ENCODE measurements around the gene PPP2R5A. TPM values are rescaled to one million over a fixed set of nuclear protein-coding genes. Genes with fewer than 3 reads are reported as not detected.
A peak's percentile ranks its signal among the peaks of the same experiment; 100 is the strongest.

PPP2R5A gene
- total RNA-seq, 3 donors from 2014 or later: 48.5 to 85.5 (median 57.4) TPM

- intact Hi-C loops (cut with DNase I; ENCODE audit: low total_unique reads): no loop called here
Observed at GRCh38 chr1:212289262-212290077, 4.3 kb downstream of the PPP2R5A start.

GRCh38 chr1:212290608-212291007, 5.4 kb downstream of the PPP2R5A start:
- no peak for TF ChIP-seq POLR2A (IDR thresholded peaks at IDR 0.05)
- no peak for TF ChIP-seq CTCF (IDR thresholded peaks at IDR 0.05)
- TF ChIP-seq POLR2AphosphoS5 (IDR thresholded peaks at IDR 0.05): no peak
- Histone ChIP-seq H3K27me3 (no peaks in the 10 kb centered on the region), H3K36me3 (no peaks in the 10 kb centered on the region), H3K4me3 (no peak overlapping the region), H3K27ac (peak overlapping the region in 1 of 2 donors; percentile 37), H3K4me1 (peaks cover 3 to 11% of the 10 kb centered on the region in 2 donors), H3K9me3 (no peaks in the 10 kb centered on the region)
- DNase-seq (ENCODE audit: low spot score in 2 of 2): no peak
- intact Hi-C loops (cut with DNase I; ENCODE audit: low total_unique reads): no loop called here

More at GRCh38 chr1:212289262-212290077, 4.3 kb downstream of the PPP2R5A start:
- Histone ChIP-seq H3K27ac (peak overlapping the region in 1 of 2 donors; percentile 37), H3K4me1 (peaks cover 3 to 11% of the 10 kb centered on the region in 2 donors), H3K4me3 (no peak overlapping the region), H3K36me3 (no peaks in the 10 kb centered on the region), H3K27me3 (no peaks in the 10 kb centered on the region), H3K9me3 (no peaks in the 10 kb centered on the region)
- TF ChIP-seq CTCF (IDR thresholded peaks at IDR 0.05): no peak
- TF ChIP-seq POLR2A (IDR thresholded peaks at IDR 0.05): no peak
- no peak for TF ChIP-seq POLR2AphosphoS5 (IDR thresholded peaks at IDR 0.05)
- no peak for DNase-seq (ENCODE audit: low spot score in 2 of 2)

GRCh38 chr1:212291505-212292134, 6.4 kb downstream of the PPP2R5A start:
- H3K9me3 ChIP-seq: no peaks in the 10 kb centered on the region
- no peaks in the 10 kb centered on the region for H3K27me3 ChIP-seq
- H3K36me3 ChIP-seq: no peaks in the 10 kb centered on the region
- DNase-seq (ENCODE audit: low spot score in 2 of 2): no peak
- H3K27ac ChIP-seq: peak overlapping the region in 1 of 2 donors; percentile 27
- H3K4me3 ChIP-seq: no peak overlapping the region
- TF ChIP-seq CTCF (IDR thresholded peaks at IDR 0.05): peak in 2 of 3 donors; percentile 43 to 54
- TF ChIP-seq POLR2A (IDR thresholded peaks at IDR 0.05): no peak
- H3K4me1 ChIP-seq: peaks cover 3 to 11% of the 10 kb centered on the region in 2 donors
- intact Hi-C loops (cut with DNase I; ENCODE audit: low total_unique reads): loop anchor here (2.0 kb wide), 1 partner anchor 59 kb away; no protein-coding TSS in a partner anchor

- Histone ChIP-seq H3K4me1 (peaks cover 3 to 11% of the 10 kb centered on the region in 2 donors), H3K36me3 (no peaks in the 10 kb centered on the region), H3K9me3 (no peaks in the 10 kb centered on the region), H3K27ac (no peak overlapping the region), H3K27me3 (no peaks in the 10 kb centered on the region), H3K4me3 (no peak overlapping the region)
- TF ChIP-seq POLR2AphosphoS5 (IDR thresholded peaks at IDR 0.05) (no peak), CTCF (IDR thresholded peaks at IDR 0.05) (no peak), POLR2A (IDR thresholded peaks at IDR 0.05) (no peak)
- DNase-seq (ENCODE audit: low spot score in 2 of 2): no peak
- intact Hi-C loops (cut with DNase I; ENCODE audit: low total_unique reads): loop anchor here (2.0 kb wide), 1 partner anchor 60 kb away; no protein-coding TSS in a partner anchor
Observed at GRCh38 chr1:212292250-212293105, 7.3 kb downstream of the PPP2R5A start.

All from breast epithelium (tissue), 4 donors.